ENCODE measurements around the gene TGFBR3. TPM values are rescaled to one million over a fixed set of nuclear protein-coding genes. Genes with fewer than 3 reads are reported as not detected.
A peak's percentile ranks its signal among the peaks of the same experiment; 100 is the strongest.
"Not testable (repeated sequence)": the region's sequence is repeated elsewhere in the genome, so short reads cannot be mapped to it uniquely, and the experiment has no call there.

Gene TGFBR3
- total and polyA plus RNA-seq, 2 of the 13 experiments (the other 11 are each of a cell fraction or from before 2014, with no cell fraction given) = 76.5 to 195 TPM

DNA sequence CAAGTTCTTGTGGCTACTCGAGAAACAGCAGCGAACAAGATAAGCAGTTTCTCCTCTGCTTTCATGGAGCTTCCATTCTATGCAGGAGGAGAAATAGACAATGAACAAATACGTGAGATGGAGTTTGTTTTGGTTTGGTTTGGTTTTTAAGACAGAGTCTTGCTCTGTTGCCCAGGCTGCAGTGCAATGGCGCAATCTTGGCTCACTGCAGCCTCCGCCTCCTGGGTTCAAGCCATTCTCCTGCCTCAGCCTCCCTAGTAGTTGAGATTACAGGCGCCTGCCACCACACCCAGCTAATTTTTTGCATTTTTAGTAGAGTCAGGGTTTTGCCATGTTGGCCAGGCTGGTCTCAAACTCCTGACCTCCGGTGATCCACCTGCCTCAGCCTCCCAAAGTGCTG lies 51.4 kb downstream of the TGFBR3 start:
- peak overlapping the region; percentile 68 for H3K27ac ChIP-seq (ENCODE audit: extremely low read length, insufficient read depth, low read length)
- in situ Hi-C loops (cut with HindIII; ENCODE audit: extremely low pct_ligation_motif_present, low pct_unique_long_range_greater_than_20kb); H3K36me3 ChIP-seq (replicated peaks in 1 of 2; ENCODE audit: control insufficient read depth in 1 of 2, insufficient read depth in 2 of 2, low read length in 2 of 2); CTCF ChIA-PET (ENCODE audit: low intra/inter-chr PET ratio, low total read pairs); ATAC-seq; FAIRE-seq; H3K4me3 ChIP-seq (replicated peaks in 1 of 3; ENCODE audit: insufficient read depth in 1 of 3, low read depth in 2 of 3, low read length in 3 of 3); H2AFZ ChIP-seq (ENCODE audit: low read length); BruUV-seq (replicated peaks); DNase-seq (ENCODE audit: low spot score); H4K20me1 ChIP-seq (ENCODE audit: insufficient read depth, low read length); H3K27me3 ChIP-seq (ENCODE audit: control insufficient read depth in 1 of 2, insufficient read depth in 2 of 2, low read length in 2 of 2); H3K9me3 ChIP-seq (ENCODE audit: low read length): not testable (repeated sequence)
- H3K9ac ChIP-seq (ENCODE audit: insufficient read depth, low read depth, low read length) = peak overlapping the region; percentile 40; the same call in 1 of the 2 replicates
- TF ChIP-seq ZNF121 (CRISPR knock-in tag; IDR thresholded peaks at IDR 0.05) (peak; percentile 95), ZMYM2 (CRISPR knock-in tag; IDR thresholded peaks at IDR 0.05) (peak; percentile 47), KDM1A (CRISPR knock-in tag; IDR thresholded peaks at IDR 0.05) (peak; percentile 18; the same call in 1 of the 2 replicates)
- TF ChIP-seq, protein P1, sequence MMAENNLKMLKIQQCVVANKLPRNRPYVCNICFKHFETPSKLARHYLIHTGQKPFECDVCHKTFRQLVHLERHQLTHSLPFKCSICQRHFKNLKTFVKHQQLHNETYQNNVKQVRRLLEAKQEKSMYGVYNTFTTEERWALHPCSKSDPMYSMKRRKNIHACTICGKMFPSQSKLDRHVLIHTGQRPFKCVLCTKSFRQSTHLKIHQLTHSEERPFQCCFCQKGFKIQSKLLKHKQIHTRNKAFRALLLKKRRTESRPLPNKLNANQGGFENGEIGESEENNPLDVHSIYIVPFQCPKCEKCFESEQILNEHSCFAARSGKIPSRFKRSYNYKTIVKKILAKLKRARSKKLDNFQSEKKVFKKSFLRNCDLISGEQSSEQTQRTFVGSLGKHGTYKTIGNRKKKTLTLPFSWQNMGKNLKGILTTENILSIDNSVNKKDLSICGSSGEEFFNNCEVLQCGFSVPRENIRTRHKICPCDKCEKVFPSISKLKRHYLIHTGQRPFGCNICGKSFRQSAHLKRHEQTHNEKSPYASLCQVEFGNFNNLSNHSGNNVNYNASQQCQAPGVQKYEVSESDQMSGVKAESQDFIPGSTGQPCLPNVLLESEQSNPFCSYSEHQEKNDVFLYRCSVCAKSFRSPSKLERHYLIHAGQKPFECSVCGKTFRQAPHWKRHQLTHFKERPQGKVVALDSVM (CRISPR knock-in tag; IDR thresholded peaks at IDR 0.05) = peak; percentile 89
- TF ChIP-seq, protein P2, sequence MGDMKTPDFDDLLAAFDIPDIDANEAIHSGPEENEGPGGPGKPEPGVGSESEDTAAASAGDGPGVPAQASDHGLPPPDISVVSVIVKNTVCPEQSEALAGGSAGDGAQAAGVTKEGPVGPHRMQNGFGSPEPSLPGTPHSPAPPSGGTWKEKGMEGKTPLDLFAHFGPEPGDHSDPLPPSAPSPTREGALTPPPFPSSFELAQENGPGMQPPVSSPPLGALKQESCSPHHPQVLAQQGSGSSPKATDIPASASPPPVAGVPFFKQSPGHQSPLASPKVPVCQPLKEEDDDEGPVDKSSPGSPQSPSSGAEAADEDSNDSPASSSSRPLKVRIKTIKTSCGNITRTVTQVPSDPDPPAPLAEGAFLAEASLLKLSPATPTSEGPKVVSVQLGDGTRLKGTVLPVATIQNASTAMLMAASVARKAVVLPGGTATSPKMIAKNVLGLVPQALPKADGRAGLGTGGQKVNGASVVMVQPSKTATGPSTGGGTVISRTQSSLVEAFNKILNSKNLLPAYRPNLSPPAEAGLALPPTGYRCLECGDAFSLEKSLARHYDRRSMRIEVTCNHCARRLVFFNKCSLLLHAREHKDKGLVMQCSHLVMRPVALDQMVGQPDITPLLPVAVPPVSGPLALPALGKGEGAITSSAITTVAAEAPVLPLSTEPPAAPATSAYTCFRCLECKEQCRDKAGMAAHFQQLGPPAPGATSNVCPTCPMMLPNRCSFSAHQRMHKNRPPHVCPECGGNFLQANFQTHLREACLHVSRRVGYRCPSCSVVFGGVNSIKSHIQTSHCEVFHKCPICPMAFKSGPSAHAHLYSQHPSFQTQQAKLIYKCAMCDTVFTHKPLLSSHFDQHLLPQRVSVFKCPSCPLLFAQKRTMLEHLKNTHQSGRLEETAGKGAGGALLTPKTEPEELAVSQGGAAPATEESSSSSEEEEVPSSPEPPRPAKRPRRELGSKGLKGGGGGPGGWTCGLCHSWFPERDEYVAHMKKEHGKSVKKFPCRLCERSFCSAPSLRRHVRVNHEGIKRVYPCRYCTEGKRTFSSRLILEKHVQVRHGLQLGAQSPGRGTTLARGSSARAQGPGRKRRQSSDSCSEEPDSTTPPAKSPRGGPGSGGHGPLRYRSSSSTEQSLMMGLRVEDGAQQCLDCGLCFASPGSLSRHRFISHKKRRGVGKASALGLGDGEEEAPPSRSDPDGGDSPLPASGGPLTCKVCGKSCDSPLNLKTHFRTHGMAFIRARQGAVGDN (CRISPR knock-in tag; IDR thresholded peaks at IDR 0.05) = peak; percentile 36
- TF ChIP-seq, protein P3, sequence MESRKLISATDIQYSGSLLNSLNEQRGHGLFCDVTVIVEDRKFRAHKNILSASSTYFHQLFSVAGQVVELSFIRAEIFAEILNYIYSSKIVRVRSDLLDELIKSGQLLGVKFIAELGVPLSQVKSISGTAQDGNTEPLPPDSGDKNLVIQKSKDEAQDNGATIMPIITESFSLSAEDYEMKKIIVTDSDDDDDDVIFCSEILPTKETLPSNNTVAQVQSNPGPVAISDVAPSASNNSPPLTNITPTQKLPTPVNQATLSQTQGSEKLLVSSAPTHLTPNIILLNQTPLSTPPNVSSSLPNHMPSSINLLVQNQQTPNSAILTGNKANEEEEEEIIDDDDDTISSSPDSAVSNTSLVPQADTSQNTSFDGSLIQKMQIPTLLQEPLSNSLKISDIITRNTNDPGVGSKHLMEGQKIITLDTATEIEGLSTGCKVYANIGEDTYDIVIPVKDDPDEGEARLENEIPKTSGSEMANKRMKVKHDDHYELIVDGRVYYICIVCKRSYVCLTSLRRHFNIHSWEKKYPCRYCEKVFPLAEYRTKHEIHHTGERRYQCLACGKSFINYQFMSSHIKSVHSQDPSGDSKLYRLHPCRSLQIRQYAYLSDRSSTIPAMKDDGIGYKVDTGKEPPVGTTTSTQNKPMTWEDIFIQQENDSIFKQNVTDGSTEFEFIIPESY (CRISPR knock-in tag; IDR thresholded peaks at IDR 0.05) = 0 out of 2 replicates have a peak, but pooled peaks have one; percentile 14
- peaks cover 94% of the 10 kb centered on the region for H3K4me1 ChIP-seq (ENCODE audit: insufficient read depth, low read length)
- 0 out of 2 replicates have a peak overlapping the region, but pooled peaks have one; percentile 43 for H3K4me2 ChIP-seq (ENCODE audit: low read depth, low read length)
- POLR2A ChIA-PET = interaction anchor here (0.8 to 1.5 kb wide), 4 partner anchors 8 to 98 kb away, joined by 3 to 7 read pairs (median 4); no protein-coding TSS in a partner anchor
- WGBS (ENCODE audit: low lambda C conversion rate) = 91% methylated on average over 7 of the region's 7 CpGs
- peaks cover 87% of the 10 kb centered on the region for H3K79me2 ChIP-seq (ENCODE audit: insufficient read depth, low read length)
- intact Hi-C loops (cut with micrococcal nuclease; ENCODE audit: unreplicated experiment) = loop anchor here (2.0 kb wide), 1 partner anchor 38 kb away; no protein-coding TSS in a partner anchor
